ENCODE results near the gene DHH. TPM values are rescaled to one million over a fixed set of nuclear protein-coding genes. Genes with fewer than 3 reads are reported as not detected.

Gene DHH
- total RNA-seq, 1 donor from 2014 or later, result 0.56 TPM

DNA sequence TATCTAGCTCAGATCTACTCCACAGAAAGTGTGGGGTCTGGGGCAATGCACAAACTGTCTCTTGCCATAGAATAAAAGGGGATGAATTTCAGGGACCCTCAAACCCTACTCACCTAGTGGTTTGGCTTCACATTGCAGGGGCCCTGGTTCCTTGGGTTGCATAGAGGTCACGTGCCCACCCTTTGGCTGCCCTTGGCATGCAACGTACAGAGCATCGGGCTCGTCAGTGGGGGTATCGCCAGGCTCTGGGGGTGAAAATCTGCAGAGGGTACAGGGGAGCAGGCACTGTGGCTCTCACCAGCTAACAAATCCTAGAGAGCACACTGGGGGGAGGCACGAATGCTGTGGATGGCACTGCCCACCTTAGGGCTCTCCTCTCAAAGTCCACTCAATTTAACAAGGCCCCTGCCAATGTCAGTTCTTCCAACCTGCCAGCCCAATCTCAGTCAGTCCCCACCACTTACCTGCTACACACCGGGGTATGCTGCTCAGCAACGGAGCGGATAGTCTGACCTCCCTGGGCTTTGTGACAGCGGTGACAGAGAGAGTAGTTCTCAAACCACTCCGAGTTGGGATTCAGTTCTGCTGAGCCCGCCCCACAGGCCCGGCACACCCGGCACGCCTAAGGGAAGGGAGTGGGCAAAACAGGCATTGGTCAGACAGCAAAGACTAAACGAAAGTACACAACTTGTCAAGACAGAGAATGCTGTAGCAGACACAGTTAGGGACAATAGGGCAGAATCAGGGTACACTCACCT is 42.0 kb downstream of the DHH start:
- Mint-ChIP-seq H3K27ac (no peak overlapping the region), H3K36me3 (peaks cover 31% of the 10 kb centered on the region), H3K4me1 (ENCODE audit: unreplicated experiment) (peaks cover 30% of the 10 kb centered on the region), H3K9me3 (no peaks in the 10 kb centered on the region), H3K4me3 (no peak overlapping the region), H3K27me3 (no peaks in the 10 kb centered on the region)
- TF ChIP-seq, protein P1, sequence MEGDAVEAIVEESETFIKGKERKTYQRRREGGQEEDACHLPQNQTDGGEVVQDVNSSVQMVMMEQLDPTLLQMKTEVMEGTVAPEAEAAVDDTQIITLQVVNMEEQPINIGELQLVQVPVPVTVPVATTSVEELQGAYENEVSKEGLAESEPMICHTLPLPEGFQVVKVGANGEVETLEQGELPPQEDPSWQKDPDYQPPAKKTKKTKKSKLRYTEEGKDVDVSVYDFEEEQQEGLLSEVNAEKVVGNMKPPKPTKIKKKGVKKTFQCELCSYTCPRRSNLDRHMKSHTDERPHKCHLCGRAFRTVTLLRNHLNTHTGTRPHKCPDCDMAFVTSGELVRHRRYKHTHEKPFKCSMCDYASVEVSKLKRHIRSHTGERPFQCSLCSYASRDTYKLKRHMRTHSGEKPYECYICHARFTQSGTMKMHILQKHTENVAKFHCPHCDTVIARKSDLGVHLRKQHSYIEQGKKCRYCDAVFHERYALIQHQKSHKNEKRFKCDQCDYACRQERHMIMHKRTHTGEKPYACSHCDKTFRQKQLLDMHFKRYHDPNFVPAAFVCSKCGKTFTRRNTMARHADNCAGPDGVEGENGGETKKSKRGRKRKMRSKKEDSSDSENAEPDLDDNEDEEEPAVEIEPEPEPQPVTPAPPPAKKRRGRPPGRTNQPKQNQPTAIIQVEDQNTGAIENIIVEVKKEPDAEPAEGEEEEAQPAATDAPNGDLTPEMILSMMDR (conservative IDR thresholded peaks at IDR 0.05), result peak; percentile 35
- DNase-seq (ENCODE audit: extremely low spot score, unreplicated experiment), result no peak

DNA sequence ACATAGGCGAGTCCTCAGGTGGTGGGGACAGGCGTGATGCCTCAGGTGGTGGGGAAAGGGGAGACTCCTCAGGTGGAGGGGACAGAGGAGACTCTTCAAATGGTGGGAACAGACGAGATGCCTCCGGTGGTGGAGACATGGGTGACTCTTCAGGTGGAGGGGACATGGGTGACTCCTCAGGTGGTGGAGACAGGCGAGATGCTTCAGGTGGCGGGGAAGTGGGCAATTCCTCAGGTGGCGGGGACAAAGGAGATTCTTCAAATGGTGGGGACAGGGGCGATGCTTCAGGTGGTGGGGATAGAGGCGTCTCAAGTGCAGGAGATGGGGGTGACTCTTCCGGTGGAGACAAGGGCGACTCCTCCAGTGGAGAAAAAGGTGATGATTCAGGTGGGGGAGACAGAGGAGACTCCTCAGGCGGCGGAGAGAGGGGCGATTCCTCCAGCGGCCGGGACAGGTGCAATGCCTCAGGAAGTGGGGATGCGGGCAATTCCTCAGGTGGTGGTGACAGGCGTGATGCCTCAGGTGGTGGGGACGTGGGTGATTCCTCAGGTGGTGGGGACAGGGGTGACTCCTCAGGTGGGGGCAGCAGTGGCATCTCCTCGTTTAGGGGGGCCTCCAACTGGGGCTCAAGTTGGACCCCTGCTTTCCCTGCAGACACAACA is 42.7 kb downstream of the DHH start:
- Mint-ChIP-seq H3K27ac (no peak overlapping the region), H3K36me3 (peaks cover 27% of the 10 kb centered on the region)

DNA sequence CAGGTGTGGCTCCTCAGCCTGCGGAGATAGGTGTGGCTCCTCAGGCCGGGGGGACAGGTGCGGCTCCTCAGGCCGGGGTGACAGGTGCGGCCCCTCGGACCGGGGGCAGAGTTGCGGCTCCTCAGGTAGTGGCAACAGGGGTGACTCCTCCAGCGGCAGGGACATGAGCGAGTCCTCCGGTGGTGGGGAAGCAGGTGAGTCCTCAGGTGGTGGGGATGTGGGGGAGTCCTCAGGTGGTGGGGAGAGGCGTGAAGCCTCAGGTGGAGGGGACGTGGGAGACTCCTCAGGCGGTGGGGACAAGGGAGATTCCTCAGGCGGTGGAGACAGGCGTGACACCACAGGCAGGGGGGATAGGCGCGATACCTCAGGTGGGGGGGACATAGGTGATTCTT is 43.2 kb downstream of the DHH start:
- H3K36me3 Mint-ChIP-seq, result peaks cover 27% of the 10 kb centered on the region
- H3K4me3 Mint-ChIP-seq, result no peak overlapping the region
- H3K27ac Mint-ChIP-seq, result no peak overlapping the region
- no peaks in the 10 kb centered on the region for H3K27me3 Mint-ChIP-seq
- peaks cover 17% of the 10 kb centered on the region for H3K4me1 Mint-ChIP-seq (ENCODE audit: unreplicated experiment)
- TF ChIP-seq, protein P1 (conservative IDR thresholded peaks at IDR 0.05), result no peak
- no peaks in the 10 kb centered on the region for H3K9me3 Mint-ChIP-seq
- DNase-seq (ENCODE audit: extremely low spot score, unreplicated experiment), result no peak

More for the DNA sequence above, 42.7 kb downstream of the DHH start:
- peaks cover 23% of the 10 kb centered on the region for H3K4me1 Mint-ChIP-seq (ENCODE audit: unreplicated experiment)
- TF ChIP-seq, protein P1 (conservative IDR thresholded peaks at IDR 0.05), result no peak
- H3K4me3 Mint-ChIP-seq, result no peak overlapping the region
- H3K27me3 Mint-ChIP-seq, result no peaks in the 10 kb centered on the region
- DNase-seq (ENCODE audit: extremely low spot score, unreplicated experiment), result no peak
- no peaks in the 10 kb centered on the region for H3K9me3 Mint-ChIP-seq

DNA sequence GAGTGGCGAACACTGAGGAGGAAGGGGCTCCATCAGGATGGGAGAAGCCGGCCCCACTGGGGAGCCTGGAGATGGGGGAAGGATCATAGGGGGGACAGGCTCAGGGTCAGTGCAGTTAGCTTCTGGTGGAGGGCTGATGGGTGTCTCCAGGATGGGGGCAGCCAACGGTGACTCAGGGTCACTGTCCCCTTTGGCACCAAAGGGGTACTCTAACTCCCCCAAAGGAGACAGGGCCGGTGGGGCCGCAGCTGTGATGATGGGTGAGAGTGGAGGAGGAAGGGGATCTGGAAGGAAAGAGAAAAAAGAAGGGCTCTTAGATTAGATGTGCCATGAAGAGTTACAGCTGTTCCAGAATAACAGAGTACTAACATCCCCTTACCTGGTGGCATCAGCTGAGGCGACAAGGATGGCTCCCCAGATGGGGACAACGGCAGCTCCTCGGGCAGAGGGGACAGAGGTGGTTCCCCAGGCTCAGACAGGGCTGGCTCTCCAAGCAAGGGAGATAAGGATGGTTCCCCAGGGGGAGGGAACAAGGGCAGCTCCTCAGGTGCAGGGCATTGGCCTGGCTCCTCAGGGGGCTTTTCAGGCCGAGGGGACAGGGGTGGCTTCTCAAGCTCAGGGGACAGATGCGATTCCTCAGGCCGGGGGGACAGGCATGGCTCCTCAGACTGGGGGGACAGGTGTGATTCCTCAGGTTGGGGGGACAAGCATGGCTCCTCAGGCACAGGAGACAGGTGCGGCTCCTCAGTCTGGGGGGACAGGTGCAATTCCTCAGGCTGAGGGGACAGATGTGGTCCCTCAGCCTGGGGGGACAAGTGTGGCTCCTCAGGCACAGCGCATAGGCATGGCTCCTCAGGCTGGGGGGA is 43.9 kb downstream of the DHH start:
- H3K36me3 Mint-ChIP-seq, result peaks cover 25% of the 10 kb centered on the region

More for the DNA sequence above, 43.9 kb downstream of the DHH start:
- no peak for DNase-seq (ENCODE audit: extremely low spot score, unreplicated experiment)
- no peaks in the 10 kb centered on the region for H3K27me3 Mint-ChIP-seq
- peaks cover 11% of the 10 kb centered on the region for H3K4me1 Mint-ChIP-seq (ENCODE audit: unreplicated experiment)
- H3K27ac Mint-ChIP-seq, result no peak overlapping the region
- TF ChIP-seq, protein P1 (conservative IDR thresholded peaks at IDR 0.05), result no peak
- H3K4me3 Mint-ChIP-seq, result no peak overlapping the region
- H3K9me3 Mint-ChIP-seq, result no peaks in the 10 kb centered on the region

Data from type B pancreatic cell (in vitro differentiated cells).